HG03571 (cell line): ENCODE measurements around the gene LASP1.
"Not testable (repeated sequence)": the region's sequence is repeated elsewhere in the genome, so short reads cannot be mapped to it uniquely, and the experiment has no call there.

Experiments used
- ATAC-seq: cut with Tn5 transposase; IDR thresholded peaks from one replicate; pipeline ENCODE4 v1.9.1; 2021; ENCODE audit not compliant: unreplicated experiment

The LASP1 gene

GRCh38 chr17:38906460-38907228, 36.8 kb downstream of the LASP1 start:
- no peak for ATAC-seq

- no peak for ATAC-seq
Measured at GRCh38 chr17:38907930-38908675, 38.2 kb downstream of the LASP1 start.

- ATAC-seq: no peak
Measured at GRCh38 chr17:38908676-38909181, 38.9 kb downstream of the LASP1 start.

GRCh38 chr17:38910325-38910724, 40.5 kb downstream of the LASP1 start:
- no peak for ATAC-seq

GRCh38 chr17:38911081-38911730, 41.3 kb downstream of the LASP1 start:
- no peak for ATAC-seq

GRCh38 chr17:38911731-38912081, 41.8 kb downstream of the LASP1 start:
- ATAC-seq: not testable (repeated sequence)

- ATAC-seq: no peak
Measured at GRCh38 chr17:38912221-38912813, 42.5 kb downstream of the LASP1 start.

- ATAC-seq: no peak
Measured at GRCh38 chr17:38914741-38915638, 45.1 kb downstream of the LASP1 start.

- ATAC-seq: no peak
Measured at GRCh38 chr17:38915639-38915995, 45.8 kb downstream of the LASP1 start.

GRCh38 chr17:38916771-38917170, 46.9 kb downstream of the LASP1 start:
- ATAC-seq: no peak

GRCh38 chr17:38917259-38917658, 47.4 kb downstream of the LASP1 start:
- no peak for ATAC-seq

GRCh38 chr17:38918129-38918913, 48.5 kb downstream of the LASP1 start:
- ATAC-seq: no peak

- no peak for ATAC-seq
Measured at GRCh38 chr17:38918916-38919315, 49.1 kb downstream of the LASP1 start.

GRCh38 chr17:38919316-38920078, 49.6 kb downstream of the LASP1 start:
- no peak for ATAC-seq

GRCh38 chr17:38920374-38921291, 50.8 kb downstream of the LASP1 start:
- no peak for ATAC-seq

- ATAC-seq: no peak
Measured at GRCh38 chr17:38921756-38922411, 52.0 kb downstream of the LASP1 start.

- no peak for ATAC-seq
Measured at GRCh38 chr17:38922538-38923297, 52.9 kb downstream of the LASP1 start.
